Liver (tissue), 9 donors: ENCODE measurements around the gene DKKL1. TPM values are rescaled to one million over a fixed set of nuclear protein-coding genes. Genes with fewer than 3 reads are reported as not detected.

Source experiments
- DNase-seq: peaks from one replicate; pipeline ENCODE4 v3.0.0-alpha.2; 2017; ENCODE audit warnings: low spot score
- H3K27ac ChIP-seq, 2 donors: one replicate each; pipeline ENCODE4 v1.7.0; 2013; ENCODE audit warnings: inconsistent platforms in 2 of 2, low read length in 2 of 2, control low read depth in 1 of 2, low read depth in 1 of 2, mild to moderate bottlenecking in 1 of 2
- H3K27me3 ChIP-seq, 4 donors: one replicate each; pipeline versions ENCODE4 v1.6.1 to v1.7.0; 2013; ENCODE audit warnings: low read length in 3 of 4, inconsistent platforms in 1 of 4, mild to moderate bottlenecking in 1 of 4, moderate library complexity in 1 of 4; ENCODE audit not compliant: control insufficient read depth in 4 of 4, insufficient read depth in 4 of 4
- H3K36me3 ChIP-seq, 4 donors: one replicate each; pipeline versions ENCODE4 v1.6.1 to v1.7.0; 2013; ENCODE audit warnings: low read length in 3 of 4, mild to moderate bottlenecking in 3 of 4, low read depth in 1 of 4, moderate library complexity in 1 of 4; ENCODE audit not compliant: control insufficient read depth in 4 of 4, insufficient read depth in 3 of 4
- H3K4me1 ChIP-seq, 4 donors: one replicate each; pipeline versions ENCODE4 v1.6.1 to v1.7.0; 2013; ENCODE audit warnings: low read length in 3 of 4, mild to moderate bottlenecking in 3 of 4, moderate library complexity in 1 of 4; ENCODE audit not compliant: control insufficient read depth in 4 of 4, insufficient read depth in 4 of 4
- H3K4me3 ChIP-seq, 3 donors: one replicate each; pipeline versions ENCODE4 v1.6.1 to v1.7.0; 2013; ENCODE audit warnings: low read length in 3 of 3, control low read depth in 1 of 3, low read depth in 1 of 3, mild to moderate bottlenecking in 1 of 3
- H3K9ac ChIP-seq, 2 donors: one replicate each; pipeline ENCODE4 v1.7.0; 2013; ENCODE audit warnings: low read length in 2 of 2, mild to moderate bottlenecking in 2 of 2, moderate library complexity in 2 of 2, control low read depth in 1 of 2, low read depth in 1 of 2
- H3K9me3 ChIP-seq, 4 donors: one replicate each; pipeline versions ENCODE4 v1.6.1 to v1.7.0; 2013; ENCODE audit warnings: low read length in 3 of 4; ENCODE audit not compliant: control insufficient read depth in 4 of 4
- ATF3 ChIP-seq: IDR thresholded peaks from 2 replicates; pipeline ENCODE4 v1.6.1; 2016; ENCODE audit warnings: antibody characterized with exemption
- CTCF ChIP-seq: fragments of 150-350 bp; IDR thresholded peaks from 2 replicates; pipeline ENCODE4 v1.5.1; 2017; ENCODE audit warnings: improper control_type of control experiment, low read depth, low read length; ENCODE audit not compliant: missing input control
- EGR1 ChIP-seq, 2 donors: IDR thresholded peaks; 2 replicates each; pipeline ENCODE4 v1.6.1; 2016 to 2018; ENCODE audit warnings: antibody characterized with exemption in 2 of 2, low read depth in 2 of 2
- FOXA1 ChIP-seq: IDR thresholded peaks from 2 replicates; pipeline ENCODE4 v1.6.1; 2016; ENCODE audit warnings: antibody characterized with exemption
- FOXA2 ChIP-seq: IDR thresholded peaks from 2 replicates; pipeline ENCODE4 v1.6.1; 2016; ENCODE audit warnings: antibody characterized with exemption
- GABPA ChIP-seq, 2 donors: IDR thresholded peaks in 1 of 2; conservative IDR thresholded peaks in 1 of 2; 2 replicates each; pipeline ENCODE4 v1.6.1; 2016; ENCODE audit warnings: antibody characterized with exemption in 2 of 2, mild to moderate bottlenecking in 1 of 2, moderate library complexity in 1 of 2
- HNF4A ChIP-seq, 2 donors: conservative IDR thresholded peaks; 2 replicates each; pipeline ENCODE4 v1.6.1; 2016; ENCODE audit warnings: antibody characterized with exemption in 2 of 2, mild to moderate bottlenecking in 2 of 2
- HNF4G ChIP-seq: IDR thresholded peaks from 2 replicates; pipeline ENCODE4 v1.6.1; 2016; ENCODE audit warnings: antibody characterized with exemption
- JUND ChIP-seq, 2 donors: IDR thresholded peaks; 2 replicates each; pipeline ENCODE4 v1.6.1; 2016; ENCODE audit warnings: antibody characterized with exemption in 2 of 2
- MAX ChIP-seq: IDR thresholded peaks from 2 replicates; pipeline ENCODE4 v1.6.1; 2016; ENCODE audit warnings: antibody characterized with exemption
- NR2F2 ChIP-seq: IDR thresholded peaks from 2 replicates; pipeline ENCODE4 v1.6.1; 2016; ENCODE audit warnings: antibody characterized with exemption
- RAD21 ChIP-seq, 2 donors: IDR thresholded peaks; 2 replicates each; pipeline ENCODE4 v1.6.1; 2016; ENCODE audit warnings: antibody characterized with exemption in 2 of 2, mild to moderate bottlenecking in 2 of 2
- RXRA ChIP-seq, 2 donors: IDR thresholded peaks; 2 replicates each; pipeline ENCODE4 v1.6.1; 2017 to 2018; ENCODE audit warnings: antibody characterized with exemption in 2 of 2, mild to moderate bottlenecking in 1 of 2
- SP1 ChIP-seq: IDR thresholded peaks from 2 replicates; pipeline ENCODE4 v1.6.1; 2018; ENCODE audit warnings: antibody characterized with exemption, mild to moderate bottlenecking
- TAF1 ChIP-seq: conservative IDR thresholded peaks from 2 replicates; pipeline ENCODE4 v1.6.1; 2016; ENCODE audit warnings: antibody characterized with exemption, mild to moderate bottlenecking
- YY1 ChIP-seq: IDR thresholded peaks from 2 replicates; pipeline ENCODE4 v1.6.1; 2016; ENCODE audit warnings: antibody characterized with exemption, mild to moderate bottlenecking
- WGBS: extraction: QIAGEN DNeasy Blood & Tissue Kit; methylation state at CpG from one replicate; pipeline ENCODE4 v1.1.7; 2013; 5-methylcytosine and 5-hydroxymethylcytosine counted together
- polyA plus RNA-seq, 2 donors: library from polyadenylated mRNA; stranded (reverse) in 1 of 2; unstranded in 1 of 2; fragments of 200-250 nt in 1 of 2; fragments of >200 nt in 1 of 2; fragmentation: Nextera tagmentation in 1 of 2; extraction: Ambion mirVana in 1 of 2; gene quantifications; one replicate each; pipeline versions ENCODE4 v1.2.1 to v1.2.3, GENCODE V29; 2013 to 2015
- total RNA-seq, 2 donors: library from RNA; depleted of rRNA; stranded (reverse); fragments of >200 nt; gene quantifications; one replicate each; pipeline ENCODE4 v1.2.3, GENCODE V29; 2014
- donor health status: healthy.
- donor health status: healthy.
- donor health status: healthy.
- donor health status: healthy.
- donor health status: healthy.

The DKKL1 gene
- total and polyA plus RNA-seq, 4 donors, result 0.14 to 0.16 TPM; not detected in 2

GRCh38 chr19:49415102-49415809, 51.6 kb downstream of the DKKL1 start:
- no peaks in the 10 kb centered on the region for H3K36me3 ChIP-seq
- whole genome bisulfite sequencing, result 74% methylated on average over 15 of the region's 15 CpGs
- no peak overlapping the region for H3K27ac ChIP-seq
- DNase-seq, result no peak
- TF ChIP-seq MAX, result no peak
- no peak for TF ChIP-seq NR2F2
- no peak for TF ChIP-seq RXRA (IDR thresholded peaks at IDR 0.05)
- TF ChIP-seq SP1, result no peak
- TF ChIP-seq TAF1, result no peak
- TF ChIP-seq EGR1 (IDR thresholded peaks at IDR 0.05; ENCODE audit: low read depth in 2 of 2), result no peak
- no peak for TF ChIP-seq FOXA2
- no peak for TF ChIP-seq GABPA (IDR thresholded peaks at IDR 0.05 in 1 of 2, conservative IDR thresholded peaks at IDR 0.05 in 1 of 2)
- TF ChIP-seq CTCF, result no peak
- no peak for TF ChIP-seq FOXA1
- no peak for TF ChIP-seq HNF4G
- no peak for TF ChIP-seq JUND (IDR thresholded peaks at IDR 0.05)
- no peak for TF ChIP-seq RAD21 (IDR thresholded peaks at IDR 0.05)
- TF ChIP-seq HNF4A (conservative IDR thresholded peaks at IDR 0.05), result no peak
- no peak for TF ChIP-seq ATF3
- no peak for TF ChIP-seq YY1
- no peak overlapping the region for H3K4me3 ChIP-seq
- H3K9ac ChIP-seq, result no peak overlapping the region
- peaks cover 0 to 3% (median 0%) of the 10 kb centered on the region in 4 donors for H3K27me3 ChIP-seq
- H3K4me1 ChIP-seq, result no peaks in the 10 kb centered on the region
- H3K9me3 ChIP-seq, result no peaks in the 10 kb centered on the region

GRCh38 chr19:49415810-49416200, 52.1 kb downstream of the DKKL1 start:
- no peak overlapping the region for H3K9ac ChIP-seq
- H3K4me1 ChIP-seq, result no peaks in the 10 kb centered on the region
- WGBS, result 89% methylated on average over 2 of the region's 2 CpGs
- no peak for DNase-seq
- H3K27ac ChIP-seq, result no peak overlapping the region
- H3K27me3 ChIP-seq, result peaks cover 0 to 5% (median 0%) of the 10 kb centered on the region in 4 donors
- H3K36me3 ChIP-seq, result no peaks in the 10 kb centered on the region
- TF ChIP-seq MAX (no peak), CTCF (no peak), RAD21 (IDR thresholded peaks at IDR 0.05) (no peak), TAF1 (no peak)
- no peak overlapping the region for H3K4me3 ChIP-seq
- H3K9me3 ChIP-seq, result no peaks in the 10 kb centered on the region
